ENCODE measurements around the gene ADAMTS8.

The ADAMTS8 gene, protein sequence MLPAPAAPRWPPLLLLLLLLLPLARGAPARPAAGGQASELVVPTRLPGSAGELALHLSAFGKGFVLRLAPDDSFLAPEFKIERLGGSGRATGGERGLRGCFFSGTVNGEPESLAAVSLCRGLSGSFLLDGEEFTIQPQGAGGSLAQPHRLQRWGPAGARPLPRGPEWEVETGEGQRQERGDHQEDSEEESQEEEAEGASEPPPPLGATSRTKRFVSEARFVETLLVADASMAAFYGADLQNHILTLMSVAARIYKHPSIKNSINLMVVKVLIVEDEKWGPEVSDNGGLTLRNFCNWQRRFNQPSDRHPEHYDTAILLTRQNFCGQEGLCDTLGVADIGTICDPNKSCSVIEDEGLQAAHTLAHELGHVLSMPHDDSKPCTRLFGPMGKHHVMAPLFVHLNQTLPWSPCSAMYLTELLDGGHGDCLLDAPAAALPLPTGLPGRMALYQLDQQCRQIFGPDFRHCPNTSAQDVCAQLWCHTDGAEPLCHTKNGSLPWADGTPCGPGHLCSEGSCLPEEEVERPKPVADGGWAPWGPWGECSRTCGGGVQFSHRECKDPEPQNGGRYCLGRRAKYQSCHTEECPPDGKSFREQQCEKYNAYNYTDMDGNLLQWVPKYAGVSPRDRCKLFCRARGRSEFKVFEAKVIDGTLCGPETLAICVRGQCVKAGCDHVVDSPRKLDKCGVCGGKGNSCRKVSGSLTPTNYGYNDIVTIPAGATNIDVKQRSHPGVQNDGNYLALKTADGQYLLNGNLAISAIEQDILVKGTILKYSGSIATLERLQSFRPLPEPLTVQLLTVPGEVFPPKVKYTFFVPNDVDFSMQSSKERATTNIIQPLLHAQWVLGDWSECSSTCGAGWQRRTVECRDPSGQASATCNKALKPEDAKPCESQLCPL

DNA sequence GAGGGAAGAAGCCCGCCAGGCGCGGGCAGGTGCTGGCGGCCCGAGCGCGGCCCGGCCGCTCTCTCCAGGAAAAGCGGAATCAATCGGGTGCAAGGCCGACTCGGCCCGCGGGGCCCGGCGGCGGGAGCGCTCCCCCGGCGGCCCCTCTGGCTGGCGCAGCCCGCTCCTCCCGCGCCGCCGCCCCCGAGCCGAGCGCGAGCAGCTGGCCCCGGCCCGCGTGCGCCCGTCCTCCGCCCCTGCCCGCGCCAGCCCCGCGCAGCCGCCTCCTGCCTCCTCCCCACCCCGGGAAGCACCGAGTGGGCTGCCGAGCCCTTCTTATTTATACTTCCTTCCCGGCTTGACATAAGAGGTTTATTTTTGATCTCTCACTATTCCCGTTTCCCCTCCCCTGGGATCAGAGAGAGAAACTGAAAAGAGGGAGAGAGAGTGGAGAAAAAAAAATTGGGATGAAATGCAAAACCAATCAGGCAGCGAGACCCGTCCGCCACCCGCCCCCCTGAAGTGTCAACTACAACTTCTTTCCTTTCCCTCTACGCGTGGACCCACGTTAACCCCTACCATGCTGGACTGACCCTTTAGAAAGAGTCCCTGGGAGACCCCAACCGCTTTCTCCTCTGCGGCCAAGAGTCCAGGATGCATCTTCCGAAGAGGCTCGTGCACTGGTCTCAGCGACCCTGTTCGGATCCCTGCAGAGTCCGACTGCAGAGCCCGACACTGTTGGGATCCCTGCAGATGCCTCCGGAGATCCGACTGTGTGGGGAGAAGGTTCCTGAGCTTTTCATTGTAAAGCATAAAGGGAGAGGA is at the start of gene ADAMTS8:
Gene ADAMTS8 (minus strand): TSS at position 294 of the 804 bp plus-strand sequence. CDS start 323 bp downstream, outside the sequence.
- DNase-seq (ENCODE audit: low read depth in 2 of 2) = no peak

GRCh38 chr11:130477586-130478203 is 49.3 kb upstream of the ADAMTS8 start:
- DNase-seq (ENCODE audit: low read depth in 2 of 2) = no peak

DNA sequence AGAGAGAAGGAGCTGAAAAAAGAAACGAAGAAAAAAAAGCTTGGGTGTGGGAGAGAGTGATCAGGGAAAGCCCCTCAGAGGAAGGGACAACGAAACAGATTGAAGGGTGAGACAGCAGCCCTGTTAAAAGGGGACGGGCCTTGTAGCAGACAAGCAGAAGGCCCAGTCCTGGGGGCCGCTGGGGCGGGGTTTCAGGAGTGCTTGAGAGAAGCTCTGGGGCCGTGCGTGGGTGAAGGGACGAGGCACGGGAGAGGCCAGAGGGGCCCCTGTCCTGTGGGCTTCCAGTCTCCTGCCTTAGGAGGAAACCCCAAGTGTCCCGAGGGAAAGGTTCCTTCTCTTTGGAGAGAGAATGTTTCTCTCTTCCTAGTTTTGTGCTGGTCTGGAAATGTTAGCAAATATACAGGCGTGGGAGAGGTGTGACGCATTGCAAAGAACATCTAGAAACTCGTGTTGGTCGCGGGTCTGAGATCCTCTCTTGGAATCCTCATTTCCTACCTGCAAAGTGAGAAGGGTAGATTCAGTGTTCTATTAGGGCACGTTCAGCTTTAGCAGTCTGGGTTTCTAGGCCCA is 48.6 kb upstream of the ADAMTS8 start:
- no peak for DNase-seq (ENCODE audit: low read depth in 2 of 2)

DNA sequence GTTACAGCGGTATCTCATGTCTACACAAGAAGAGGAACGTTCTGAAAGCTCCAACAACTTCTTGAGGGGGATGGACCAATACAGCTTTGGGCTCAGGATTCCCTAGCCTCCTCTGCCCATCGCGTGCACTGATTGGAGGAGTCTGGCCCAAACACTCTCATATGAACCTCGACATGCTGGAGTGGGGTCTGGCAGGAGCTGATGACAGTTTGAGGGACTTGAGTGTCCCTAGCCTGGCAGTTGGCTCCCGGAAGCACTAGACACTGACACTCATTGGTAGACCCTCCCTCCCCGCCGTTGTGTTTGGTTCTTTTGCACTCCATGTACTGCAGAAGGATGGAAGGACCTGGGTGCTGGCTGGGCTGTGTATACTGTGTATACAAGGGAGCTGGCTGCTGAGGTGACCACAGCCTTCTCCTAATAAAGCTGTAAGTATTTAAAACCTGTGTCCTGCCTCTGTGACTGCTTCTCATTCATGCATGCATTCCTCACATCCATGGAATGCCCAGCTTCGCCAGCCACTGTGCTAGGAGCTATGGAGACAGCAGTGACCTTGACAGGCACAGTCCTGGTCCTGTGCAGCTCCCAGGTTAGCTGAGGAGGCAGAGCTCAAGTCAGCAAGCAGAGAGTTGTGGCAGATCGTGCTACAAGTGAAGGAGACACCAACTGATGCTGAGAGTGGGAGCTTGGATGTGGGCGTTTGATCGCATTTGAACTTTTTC is 48.0 kb upstream of the ADAMTS8 start:
- DNase-seq (ENCODE audit: low read depth in 2 of 2) = no peak

GRCh38 chr11:130475426-130476053 is 47.1 kb upstream of the ADAMTS8 start:
- DNase-seq (ENCODE audit: low read depth in 2 of 2) = no peak

GRCh38 chr11:130474637-130475400 is 46.4 kb upstream of the ADAMTS8 start:
- no peak for DNase-seq (ENCODE audit: low read depth in 2 of 2)

DNA sequence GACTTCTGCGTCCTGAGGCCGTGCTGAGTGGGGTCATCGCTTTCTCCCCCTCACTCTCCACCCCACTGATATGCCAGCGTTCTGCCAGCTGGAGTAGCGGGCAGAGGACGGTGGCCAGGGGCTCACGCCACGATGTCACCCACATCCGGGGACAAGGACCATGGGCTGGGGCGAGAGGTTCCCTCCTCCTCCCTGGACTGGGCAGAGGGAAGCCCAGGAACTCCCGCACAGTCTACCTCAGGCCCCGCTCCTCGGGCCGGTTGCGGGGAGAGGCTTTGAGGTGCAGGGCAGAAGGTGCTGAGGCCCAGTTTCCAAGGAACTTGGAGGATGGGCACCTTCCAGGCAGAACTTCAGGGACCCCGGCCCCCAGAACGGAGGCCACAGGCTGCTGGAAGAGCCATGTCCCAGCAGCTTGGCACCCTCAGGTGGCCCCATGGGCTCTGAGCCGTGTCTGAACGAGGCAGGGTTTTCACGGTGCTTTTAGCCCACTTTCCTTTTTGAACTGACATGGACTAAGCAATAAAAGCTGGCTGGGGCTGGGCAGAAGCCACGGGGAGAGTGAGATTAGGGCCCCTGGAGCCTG is 45.5 kb upstream of the ADAMTS8 start:
- no peak for DNase-seq (ENCODE audit: low read depth in 2 of 2)

- DNase-seq (ENCODE audit: low read depth in 2 of 2) = no peak
Measured at GRCh38 chr11:130473056-130473794, 44.8 kb upstream of the ADAMTS8 start.

GRCh38 chr11:130472434-130472961 is 44.1 kb upstream of the ADAMTS8 start:
- DNase-seq (ENCODE audit: low read depth in 2 of 2) = no peak

- DNase-seq (ENCODE audit: low read depth in 2 of 2) = no peak
Measured at GRCh38 chr11:130471731-130472433, 43.5 kb upstream of the ADAMTS8 start.

DNA sequence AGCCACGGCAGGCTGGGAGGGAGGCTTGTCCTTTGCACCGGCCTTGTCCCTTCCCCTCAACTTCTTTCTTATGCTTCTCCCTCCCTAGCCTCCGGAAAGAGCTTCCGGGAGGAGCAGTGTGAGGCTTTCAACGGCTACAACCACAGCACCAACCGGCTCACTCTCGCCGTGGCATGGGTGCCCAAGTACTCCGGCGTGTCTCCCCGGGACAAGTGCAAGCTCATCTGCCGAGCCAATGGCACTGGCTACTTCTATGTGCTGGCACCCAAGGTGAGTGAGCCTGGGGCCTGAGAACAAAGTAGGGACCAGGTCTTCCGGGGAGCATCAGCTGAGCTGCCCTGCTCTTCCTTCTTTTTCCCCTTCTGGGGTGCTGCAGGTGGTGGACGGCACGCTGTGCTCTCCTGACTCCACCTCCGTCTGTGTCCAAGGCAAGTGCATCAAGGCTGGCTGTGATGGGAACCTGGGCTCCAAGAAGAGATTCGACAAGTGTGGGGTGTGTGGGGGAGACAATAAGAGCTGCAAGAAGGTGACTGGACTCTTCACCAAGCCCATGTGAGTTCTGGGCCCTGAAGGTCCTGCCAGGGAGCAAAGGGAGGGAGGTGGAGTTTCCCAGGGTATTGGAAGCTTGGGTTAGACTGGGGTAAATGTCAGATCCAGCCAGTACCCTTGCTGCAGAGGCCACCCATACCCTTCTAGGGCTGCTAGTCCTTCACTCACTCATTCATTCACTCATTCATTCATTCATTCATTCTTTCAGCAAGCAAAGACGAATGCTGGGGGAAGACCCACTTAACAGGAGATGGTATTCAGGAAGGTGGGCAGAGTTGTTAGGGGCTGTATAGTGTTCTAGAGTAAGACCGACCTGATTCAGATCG is 42.7 kb upstream of the ADAMTS8 start:
- DNase-seq (ENCODE audit: low read depth in 2 of 2) = no peak

DNA sequence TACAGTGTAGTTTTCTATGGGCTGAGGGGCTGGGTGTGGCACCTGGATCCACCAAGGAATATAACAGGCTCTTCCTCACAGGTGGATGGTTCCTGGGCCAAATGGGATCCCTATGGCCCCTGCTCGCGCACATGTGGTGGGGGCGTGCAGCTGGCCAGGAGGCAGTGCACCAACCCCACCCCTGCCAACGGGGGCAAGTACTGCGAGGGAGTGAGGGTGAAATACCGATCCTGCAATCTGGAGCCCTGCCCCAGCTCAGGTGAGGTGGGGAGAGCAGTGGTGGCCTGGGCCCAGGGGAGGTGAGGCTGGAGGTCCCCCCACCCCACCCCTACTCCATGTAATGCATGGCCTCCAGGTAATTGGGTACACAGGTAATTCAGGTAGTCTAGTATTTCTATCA is 40.8 kb upstream of the ADAMTS8 start:
- no peak for DNase-seq (ENCODE audit: low read depth in 2 of 2)

DNA sequence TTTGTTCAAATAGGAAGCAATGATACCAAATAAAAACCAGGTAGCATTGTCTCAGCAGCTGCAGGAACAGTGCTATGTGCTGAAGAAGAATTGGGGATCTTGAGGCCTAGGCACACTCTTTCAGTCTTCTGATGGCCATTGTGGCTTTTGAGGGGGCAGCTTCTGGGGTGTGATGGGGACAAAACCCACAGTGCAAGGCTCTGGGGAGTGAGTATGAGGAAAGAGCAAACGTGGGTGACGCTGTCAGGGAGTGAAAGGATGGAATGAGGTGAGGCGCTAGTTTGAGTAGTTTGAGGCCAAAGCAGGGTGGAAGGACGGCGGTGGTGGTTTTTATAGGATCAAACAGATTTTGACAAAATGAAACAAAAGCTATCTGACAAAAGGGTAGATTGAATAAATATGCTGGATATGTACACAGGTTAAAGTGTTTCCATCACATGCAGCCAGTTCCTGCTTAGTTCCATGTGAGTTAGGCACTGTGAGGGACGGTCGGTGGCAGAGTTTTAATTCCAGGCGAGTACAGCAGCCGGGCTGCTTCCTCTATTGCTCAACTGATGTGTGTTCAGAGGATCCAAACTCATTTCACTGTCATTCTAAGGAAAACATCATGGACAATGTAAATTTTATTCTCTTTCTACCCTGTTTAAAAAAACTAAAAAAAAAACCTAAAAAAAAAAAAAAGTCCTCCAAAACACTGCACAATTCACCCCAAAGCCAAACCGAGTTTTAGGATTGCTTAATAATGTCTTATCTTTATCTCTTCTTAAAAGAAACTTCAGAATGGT is 38.9 kb upstream of the ADAMTS8 start:
- DNase-seq (ENCODE audit: low read depth in 2 of 2) = no peak

DNA sequence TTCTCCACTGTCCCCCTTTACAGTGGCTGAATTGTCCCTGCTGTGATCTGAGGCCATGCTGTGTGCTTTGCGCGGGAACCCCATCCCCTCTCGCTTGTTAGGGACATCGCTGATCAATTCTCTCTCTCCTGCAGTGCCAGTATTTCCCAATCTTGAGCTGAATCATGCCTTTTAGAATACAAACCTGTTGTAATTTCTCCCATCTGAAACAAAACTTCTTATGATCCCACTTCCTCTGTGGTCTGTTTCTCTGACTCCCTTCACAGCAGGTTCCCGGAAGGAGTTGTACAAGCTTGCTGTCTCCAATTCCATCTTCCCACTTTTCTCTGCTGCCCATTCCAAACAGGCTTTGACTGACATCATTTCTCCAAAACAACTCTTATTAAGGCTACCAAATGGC is 36.9 kb upstream of the ADAMTS8 start:
- no peak for DNase-seq (ENCODE audit: low read depth in 2 of 2)

GRCh38 chr11:130464291-130464812 is 35.9 kb upstream of the ADAMTS8 start:
- DNase-seq (ENCODE audit: low read depth in 2 of 2) = no peak

Data from stimulated activated CD4-positive, alpha-beta T cell treated with anti-CD3 and anti-CD28 coated beads, Interleukin-1b, Interleukin-23, amount 100 ng/mL, for 1 hour (primary cell).